ENCODE data around the gene ADGRB2.

- TF ChIP-seq CTCF (IDR thresholded peaks at IDR 0.05) (no peak), POLR2A (IDR thresholded peaks at IDR 0.05) (no peak)
These were observed 32.6 kb upstream of the ADGRB2 start for GRCh38 chr1:31796707-31797106.
